Activated naive CD4-positive, alpha-beta T cell (primary cell): ENCODE measurements around the gene CCDC190.
"Not testable (repeated sequence)": the region's sequence is repeated elsewhere in the genome, so short reads cannot be mapped to it uniquely, and the experiment has no call there.

Experiments used
- DNase-seq, 4 experiments: peaks; one replicate each; lab custom pipeline; 2025; lab: John Stamatoyannopoulos, UW

Gene CCDC190

GRCh38 chr1:162877412-162877811, 16.4 kb upstream of the CCDC190 start:
- no peak for DNase-seq

- no peak for DNase-seq
These were observed 15.8 kb upstream of the CCDC190 start for GRCh38 chr1:162876751-162877150.

- DNase-seq = no peak
These were observed 13.0 kb upstream of the CCDC190 start for GRCh38 chr1:162873671-162874666.

GRCh38 chr1:162872981-162873380, 12.0 kb upstream of the CCDC190 start:
- no peak for DNase-seq

- not testable (repeated sequence) for DNase-seq
These were observed 10.4 kb upstream of the CCDC190 start for GRCh38 chr1:162871417-162871816.

GRCh38 chr1:162868972-162869371, 8.0 kb upstream of the CCDC190 start:
- no peak for DNase-seq

- no peak for DNase-seq
These were observed 650 bp upstream of the CCDC190 start for GRCh38 chr1:162861625-162862024.

GRCh38 chr1:162859191-162859590, 1.8 kb downstream of the CCDC190 start:
- DNase-seq = no peak

- DNase-seq = no peak
These were observed 3.1 kb downstream of the CCDC190 start for GRCh38 chr1:162857850-162858249.

- no peak for DNase-seq
These were observed 4.7 kb downstream of the CCDC190 start for GRCh38 chr1:162856260-162856659.

- DNase-seq = no peak
These were observed 5.4 kb downstream of the CCDC190 start for GRCh38 chr1:162855461-162856150.

GRCh38 chr1:162854245-162854882, 6.6 kb downstream of the CCDC190 start:
- DNase-seq = peak in 1 of 4 experiments; percentile 19

GRCh38 chr1:162851341-162851740, 9.6 kb downstream of the CCDC190 start:
- DNase-seq = no peak

- no peak for DNase-seq
These were observed 11.3 kb downstream of the CCDC190 start for GRCh38 chr1:162849711-162850110.

GRCh38 chr1:162847839-162848453, 13.0 kb downstream of the CCDC190 start:
- peak; percentile 44 to 83 (median 74) for DNase-seq

- no peak for DNase-seq
These were observed 14.4 kb downstream of the CCDC190 start for GRCh38 chr1:162846256-162847212.

GRCh38 chr1:162844153-162844552, 16.8 kb downstream of the CCDC190 start:
- no peak for DNase-seq

- no peak for DNase-seq
These were observed 20.6 kb downstream of the CCDC190 start for GRCh38 chr1:162840250-162840839.

GRCh38 chr1:162838863-162839262, 22.1 kb downstream of the CCDC190 start:
- DNase-seq = no peak

- no peak for DNase-seq
These were observed 25.6 kb downstream of the CCDC190 start for GRCh38 chr1:162835157-162835899.
